BLaER1 treated with 17β-estradiol and CSF1 and Interleukin-3, amounts not matched to agents 10 nM and 100 nM (cell line): ENCODE data around the gene FBN1.

ENCODE experiments used
- H3K27ac ChIP-seq, 11 experiments: shearing (Covaris generic); formaldehyde crosslinking; 2 replicates each; pipeline ENCODE4 v1.8.1; 2022
- H3K27me3 ChIP-seq, 11 experiments: shearing (Covaris generic); formaldehyde crosslinking; 2 replicates each; pipeline ENCODE4 v1.8.1; 2022
- H3K36me3 ChIP-seq, 11 experiments: shearing (Covaris generic); formaldehyde crosslinking; 2 replicates each; pipeline ENCODE4 v1.8.1; 2022
- H3K4me1 ChIP-seq, 10 experiments: shearing (Covaris generic); formaldehyde crosslinking; 2 replicates each; pipeline ENCODE4 v1.8.1; 2022
- H3K4me2 ChIP-seq, 11 experiments: shearing (Covaris generic); formaldehyde crosslinking; 2 replicates each; pipeline ENCODE4 v1.8.1; 2022
- H3K4me3 ChIP-seq, 10 experiments: shearing (Covaris generic); formaldehyde crosslinking; 2 replicates each; pipeline ENCODE4 v1.8.1; 2022
- H3K9ac ChIP-seq, 11 experiments: shearing (Covaris generic); formaldehyde crosslinking; 2 replicates each; pipeline ENCODE4 v1.8.1; 2022
- H3K9me3 ChIP-seq, 11 experiments: shearing (Covaris generic); formaldehyde crosslinking; replicated peaks in 1 of 11; 2 replicates each; pipeline ENCODE4 v1.8.1; 2022
- H4K20me1 ChIP-seq, 11 experiments: shearing (Covaris generic); formaldehyde crosslinking; 2 replicates each; pipeline ENCODE4 v1.8.1; 2022
- Cebpa-rat ChIP-seq, 11 experiments: shearing (Covaris generic); IDR thresholded peaks; 2 replicates each; pipeline ENCODE4 v1.8.1; 2022

The FBN1 gene

DNA sequence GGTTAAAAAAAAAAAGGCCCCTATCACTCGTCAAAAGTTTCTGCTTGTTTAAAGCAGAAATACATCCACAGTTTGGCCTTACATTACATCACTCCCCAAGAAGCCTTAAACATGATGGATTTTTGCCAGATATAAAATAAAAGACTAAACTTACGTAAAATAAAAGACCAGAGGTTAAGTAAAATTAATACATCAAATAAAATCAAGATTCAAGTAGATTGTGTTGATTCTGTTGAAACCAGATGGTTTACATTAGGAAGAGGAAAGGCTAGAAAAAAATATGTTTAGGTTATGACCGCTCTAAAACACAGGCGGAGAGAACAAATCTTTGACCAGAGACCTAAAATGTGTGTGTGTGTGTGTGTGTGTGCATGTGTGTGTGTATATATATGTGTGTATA lies 210.2 kb downstream of the FBN1 start:
- Histone ChIP-seq H3K27ac (no peak overlapping the region), H3K9ac (no peak overlapping the region)

DNA sequence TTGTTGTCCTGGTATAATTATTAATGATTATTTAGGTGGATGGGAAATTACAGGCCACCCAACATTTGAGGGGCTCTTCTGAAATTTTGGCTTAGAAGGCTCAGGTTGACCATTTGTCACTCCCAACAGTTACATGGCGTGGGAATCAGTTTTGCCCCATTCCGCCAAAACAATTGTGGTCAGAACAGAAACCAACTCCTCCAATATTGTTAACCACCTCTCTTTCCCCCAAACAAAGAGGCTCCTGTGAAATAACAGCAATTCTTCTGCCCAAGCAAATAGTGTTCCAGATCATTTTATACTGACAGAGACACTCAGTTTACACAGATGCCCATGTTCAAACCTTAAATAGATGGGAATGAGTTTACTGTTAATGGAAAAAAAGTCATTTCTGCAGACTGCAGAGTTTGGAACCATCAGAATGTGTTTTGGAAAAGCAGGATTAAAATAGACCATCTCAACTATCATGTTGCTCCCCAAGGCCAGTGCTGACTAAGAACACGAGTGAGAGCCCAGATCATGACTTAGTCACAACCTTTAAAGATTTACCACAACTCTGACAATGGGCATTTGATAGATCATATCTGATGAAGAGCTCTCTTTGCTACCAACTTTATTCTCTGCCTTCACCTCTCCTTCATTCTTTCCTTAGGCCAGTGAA lies 212.2 kb downstream of the FBN1 start:
- TF ChIP-seq Cebpa-rat (IDR thresholded peaks at IDR 0.05) = no peak
- Histone ChIP-seq H3K4me1 (no peaks in the 10 kb centered on the region), H3K36me3 (no peaks in the 10 kb centered on the region), H3K9ac (no peak overlapping the region), H3K27ac (no peak overlapping the region), H3K27me3 (no peaks in the 10 kb centered on the region), H3K4me3 (no peak overlapping the region), H4K20me1 (no peaks in the 10 kb centered on the region), H3K9me3 (no peaks in the 10 kb centered on the region), H3K4me2 (no peak overlapping the region)

More for the DNA sequence above, 210.2 kb downstream of the FBN1 start:
- no peak overlapping the region for H3K4me3 ChIP-seq
- H3K36me3 ChIP-seq = no peaks in the 10 kb centered on the region
- no peaks in the 10 kb centered on the region for H3K4me1 ChIP-seq
- H3K9me3 ChIP-seq = no peaks in the 10 kb centered on the region
- TF ChIP-seq Cebpa-rat (IDR thresholded peaks at IDR 0.05) = no peak
- H3K4me2 ChIP-seq = no peak overlapping the region
- H3K27me3 ChIP-seq = no peaks in the 10 kb centered on the region
- H4K20me1 ChIP-seq = no peaks in the 10 kb centered on the region

DNA sequence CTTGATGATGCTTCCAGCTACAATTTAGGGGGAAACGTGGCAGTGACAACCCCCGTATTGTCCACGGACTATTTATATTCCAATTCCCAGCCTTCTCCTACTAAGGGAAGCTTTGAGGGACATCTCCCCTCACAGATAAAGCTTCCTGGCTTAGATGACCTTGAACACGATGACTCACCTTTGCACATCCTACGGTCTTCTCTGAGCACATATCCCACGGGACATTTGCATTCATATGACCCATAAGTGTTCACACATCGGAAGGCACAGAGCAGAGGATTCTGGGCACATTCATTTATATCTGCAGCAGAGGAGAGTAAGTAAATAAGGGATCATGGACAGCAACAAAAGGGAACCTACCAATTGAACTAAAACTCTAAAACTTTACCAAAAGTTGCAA lies 212.8 kb downstream of the FBN1 start:
- H4K20me1 ChIP-seq = no peaks in the 10 kb centered on the region
- H3K4me2 ChIP-seq = no peak overlapping the region

DNA sequence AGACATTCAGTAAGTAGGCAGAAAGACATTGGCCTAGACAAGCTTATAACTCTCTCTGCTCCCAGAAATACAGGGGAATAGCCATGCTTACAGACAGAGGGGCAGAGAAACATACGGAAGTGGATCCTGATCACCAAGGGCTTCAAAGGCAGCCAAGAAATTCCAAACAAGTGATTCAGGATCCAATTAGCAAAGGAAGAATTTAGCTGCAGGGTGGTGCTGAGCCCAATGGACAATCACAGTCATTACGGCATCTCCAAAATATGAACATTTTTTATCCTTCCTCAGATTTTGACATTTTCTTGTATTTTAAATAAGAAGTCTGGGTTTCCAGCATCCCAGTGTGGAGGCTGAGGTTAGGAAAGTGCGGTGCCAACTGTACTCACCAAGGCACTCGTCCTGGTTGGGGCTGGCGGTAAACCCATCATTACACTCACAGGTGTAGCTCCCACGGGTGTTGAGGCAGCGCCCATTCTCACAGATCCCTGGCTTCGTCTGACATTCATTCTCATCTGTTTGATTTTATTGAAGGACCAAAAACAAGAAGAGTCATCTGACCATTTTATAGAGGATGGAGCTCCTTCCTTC lies 217.5 kb downstream of the FBN1 start:
- no peaks in the 10 kb centered on the region for H3K36me3 ChIP-seq
- no peaks in the 10 kb centered on the region for H3K9me3 ChIP-seq
- no peaks in the 10 kb centered on the region for H3K27me3 ChIP-seq
- no peak for TF ChIP-seq Cebpa-rat (IDR thresholded peaks at IDR 0.05)
- no peak overlapping the region for H3K9ac ChIP-seq
- H3K4me3 ChIP-seq = no peak overlapping the region
- no peak overlapping the region for H3K27ac ChIP-seq
- H3K4me1 ChIP-seq = no peaks in the 10 kb centered on the region
- H4K20me1 ChIP-seq = no peaks in the 10 kb centered on the region
- no peak overlapping the region for H3K4me2 ChIP-seq

More for the DNA sequence above, 212.8 kb downstream of the FBN1 start:
- Histone ChIP-seq H3K9me3 (no peaks in the 10 kb centered on the region), H3K27ac (no peak overlapping the region), H3K9ac (no peak overlapping the region), H3K36me3 (no peaks in the 10 kb centered on the region), H3K4me1 (no peaks in the 10 kb centered on the region), H3K4me3 (no peak overlapping the region), H3K27me3 (no peaks in the 10 kb centered on the region)
- TF ChIP-seq Cebpa-rat (IDR thresholded peaks at IDR 0.05) = no peak

DNA sequence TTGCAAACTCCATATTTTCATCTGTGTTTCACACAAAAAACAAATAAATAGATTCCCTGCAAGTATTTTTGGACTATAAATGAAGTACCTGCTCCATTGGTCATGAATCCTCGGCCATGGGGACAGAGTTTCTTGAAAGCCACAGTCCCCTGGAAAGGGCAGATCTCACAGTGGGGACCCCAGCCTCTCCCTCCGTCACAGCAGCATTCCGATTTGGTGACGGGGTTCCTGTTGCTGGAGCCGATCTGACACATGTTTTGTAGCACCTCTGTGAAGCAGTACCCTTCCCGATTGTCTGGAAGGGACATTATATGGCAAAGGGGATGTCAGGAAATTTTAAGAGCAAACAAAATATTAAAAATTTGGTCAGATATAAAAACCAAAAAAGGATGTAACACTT lies 218.0 kb downstream of the FBN1 start:
- Histone ChIP-seq H3K27me3 (no peaks in the 10 kb centered on the region), H3K9me3 (no peaks in the 10 kb centered on the region), H3K4me3 (no peak overlapping the region), H3K4me1 (no peaks in the 10 kb centered on the region), H3K4me2 (no peak overlapping the region), H3K36me3 (no peaks in the 10 kb centered on the region), H4K20me1 (no peaks in the 10 kb centered on the region), H3K27ac (no peak overlapping the region), H3K9ac (no peak overlapping the region)
- TF ChIP-seq Cebpa-rat (IDR thresholded peaks at IDR 0.05) = no peak

DNA sequence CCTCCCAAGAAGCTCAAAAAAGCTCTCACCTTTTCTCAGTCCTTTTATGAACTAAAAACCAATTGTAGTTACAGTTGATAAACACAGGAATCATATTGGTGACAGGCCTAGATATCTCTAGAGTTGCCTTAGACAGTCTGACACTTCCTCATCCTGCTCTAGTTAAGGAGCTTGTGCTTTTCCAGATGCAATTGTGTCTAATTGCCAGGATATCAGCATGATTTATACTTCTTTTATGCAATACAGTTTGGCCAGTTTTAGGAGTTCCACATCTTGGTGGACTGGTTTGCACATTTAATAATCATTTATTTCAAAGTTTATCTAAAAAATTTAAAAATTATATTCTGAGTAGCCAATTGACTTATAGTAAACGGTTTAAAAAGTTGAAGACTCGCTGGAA lies 218.6 kb downstream of the FBN1 start:
- H3K9ac ChIP-seq = no peak overlapping the region
- no peak overlapping the region for H3K27ac ChIP-seq
- no peak overlapping the region for H3K4me2 ChIP-seq
- H3K27me3 ChIP-seq = no peaks in the 10 kb centered on the region
- TF ChIP-seq Cebpa-rat (IDR thresholded peaks at IDR 0.05) = no peak
- H4K20me1 ChIP-seq = no peaks in the 10 kb centered on the region
- no peaks in the 10 kb centered on the region for H3K9me3 ChIP-seq
- H3K4me1 ChIP-seq = no peaks in the 10 kb centered on the region
- no peaks in the 10 kb centered on the region for H3K36me3 ChIP-seq
- H3K4me3 ChIP-seq = no peak overlapping the region

DNA sequence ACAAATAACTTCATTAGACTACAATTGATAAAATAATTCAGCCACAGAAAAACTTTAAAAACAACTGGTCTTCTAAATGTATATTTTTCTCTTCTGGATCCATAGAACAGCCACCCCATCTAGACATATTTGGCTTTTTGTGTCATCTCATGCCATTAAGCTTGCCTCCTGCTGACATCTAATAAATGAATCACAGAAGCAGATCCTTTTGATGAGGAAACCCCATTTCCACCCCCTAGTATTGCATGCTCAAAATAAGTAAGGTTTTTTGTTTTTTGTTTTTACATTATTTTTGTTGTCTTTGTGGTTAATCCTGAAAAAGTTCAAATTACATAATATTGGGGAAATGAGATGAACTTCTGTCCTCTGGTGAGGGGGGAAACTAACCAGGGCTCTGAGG lies 219.5 kb downstream of the FBN1 start:
- Histone ChIP-seq H3K9ac (no peak overlapping the region), H4K20me1 (no peaks in the 10 kb centered on the region), H3K36me3 (no peaks in the 10 kb centered on the region), H3K27ac (no peak overlapping the region), H3K4me3 (no peak overlapping the region), H3K9me3 (no peaks in the 10 kb centered on the region), H3K27me3 (no peaks in the 10 kb centered on the region), H3K4me2 (no peak overlapping the region), H3K4me1 (peaks cover 0 to 4% (median 0%) of the 10 kb centered on the region in 10 experiments; a peak in 3 of 20 replicates)
- TF ChIP-seq Cebpa-rat (IDR thresholded peaks at IDR 0.05) = no peak

DNA sequence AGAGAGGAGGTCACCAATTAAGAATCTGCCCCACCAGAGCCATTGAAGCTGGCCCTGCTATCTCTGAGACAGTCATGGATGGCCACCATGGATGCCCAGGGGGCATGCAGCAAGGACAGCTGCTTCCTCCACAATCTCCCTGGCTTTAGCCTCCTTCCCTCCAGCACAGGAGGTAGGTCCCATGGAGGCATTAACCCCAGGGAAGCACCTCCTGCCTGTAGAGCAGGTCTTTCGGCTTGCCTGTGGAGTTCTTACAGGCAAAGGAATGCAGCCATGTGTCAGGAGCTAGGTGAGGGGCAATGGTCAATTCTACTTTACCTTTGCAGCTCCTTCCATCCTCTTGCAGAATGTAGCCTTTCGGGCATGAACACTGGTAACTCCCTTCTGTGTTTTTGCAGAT lies 220.5 kb downstream of the FBN1 start:
- H3K4me2 ChIP-seq = no peak overlapping the region
- H3K9ac ChIP-seq = no peak overlapping the region
- peaks cover 0 to 10% (median 0%) of the 10 kb centered on the region in 10 experiments; a peak in 4 of 20 replicates for H3K4me1 ChIP-seq
- H3K27ac ChIP-seq = no peak overlapping the region
- H3K4me3 ChIP-seq = no peak overlapping the region
- H3K36me3 ChIP-seq = no peaks in the 10 kb centered on the region
- H3K9me3 ChIP-seq = no peaks in the 10 kb centered on the region
- no peak for TF ChIP-seq Cebpa-rat (IDR thresholded peaks at IDR 0.05)
- no peaks in the 10 kb centered on the region for H3K27me3 ChIP-seq
- no peaks in the 10 kb centered on the region for H4K20me1 ChIP-seq

DNA sequence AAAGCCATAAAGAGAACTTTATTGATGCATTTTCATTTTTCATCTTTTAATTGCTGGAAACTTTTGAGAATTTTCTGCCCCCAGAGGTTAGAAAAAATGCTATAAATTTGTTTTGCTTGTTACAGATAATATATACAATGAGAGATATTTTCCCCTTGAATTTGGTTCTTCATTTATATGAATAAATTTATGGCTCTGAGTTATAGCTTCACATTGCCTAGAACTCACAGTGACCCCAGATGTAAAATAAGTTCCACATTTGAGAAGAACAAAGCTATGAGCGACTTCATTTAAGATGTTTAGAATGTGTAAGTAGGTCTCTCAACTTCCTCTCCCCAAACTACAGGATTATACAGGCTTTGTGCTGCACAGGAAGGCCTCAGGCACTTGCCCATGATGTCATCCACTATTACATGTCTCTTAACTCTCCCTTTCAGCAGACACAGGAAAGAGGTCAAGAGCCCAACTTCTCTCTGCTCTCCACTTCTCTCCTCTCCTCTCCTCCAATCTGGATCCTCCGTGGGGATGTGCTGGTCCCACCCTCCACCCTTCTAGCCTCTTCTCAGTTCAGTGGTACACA lies 221.5 kb downstream of the FBN1 start:
- Histone ChIP-seq H3K36me3 (no peaks in the 10 kb centered on the region), H3K4me2 (peak overlapping the region in 1 of 11 experiments; percentile 23; a peak in 1 of 22 replicates), H3K27ac (no peak overlapping the region), H3K9ac (no peak overlapping the region), H3K4me1 (peaks cover 0 to 10% (median 0%) of the 10 kb centered on the region in 10 experiments; a peak in 4 of 20 replicates), H3K27me3 (no peaks in the 10 kb centered on the region), H3K4me3 (no peak overlapping the region), H4K20me1 (no peaks in the 10 kb centered on the region), H3K9me3 (no peaks in the 10 kb centered on the region)
- no peak for TF ChIP-seq Cebpa-rat (IDR thresholded peaks at IDR 0.05)

DNA sequence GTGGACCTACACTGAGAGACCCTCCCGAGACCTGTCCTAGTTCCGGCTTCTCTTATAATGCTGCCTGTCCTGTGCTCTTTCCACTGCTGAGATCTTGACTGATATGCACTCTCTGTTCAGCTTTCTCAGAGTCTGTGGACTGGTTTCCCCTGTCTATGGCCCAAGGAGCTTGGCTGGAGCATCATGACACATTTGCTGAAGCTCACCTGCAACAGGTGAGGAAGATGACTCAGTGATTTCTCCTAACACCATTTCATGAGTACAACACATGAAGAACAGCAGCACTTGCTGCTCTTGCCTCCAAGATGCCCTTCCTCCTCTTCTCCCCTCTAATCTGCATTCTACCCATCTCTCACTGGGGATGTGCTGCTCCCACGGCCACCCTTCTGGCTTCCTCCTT lies 222.2 kb downstream of the FBN1 start:
- Histone ChIP-seq H3K9me3 (no peaks in the 10 kb centered on the region), H3K27me3 (no peaks in the 10 kb centered on the region), H3K9ac (no peak overlapping the region), H3K4me2 (no peak overlapping the region), H3K27ac (no peak overlapping the region), H4K20me1 (no peaks in the 10 kb centered on the region), H3K36me3 (no peaks in the 10 kb centered on the region), H3K4me1 (peaks cover 0 to 10% (median 0%) of the 10 kb centered on the region in 10 experiments; a peak in 4 of 20 replicates), H3K4me3 (no peak overlapping the region)
- TF ChIP-seq Cebpa-rat (IDR thresholded peaks at IDR 0.05) = no peak
